ENCODE results near the gene KLHL6. TPM values are rescaled to one million over a fixed set of nuclear protein-coding genes. Genes with fewer than 3 reads are reported as not detected.
"Not testable (repeated sequence)": the region's sequence is repeated elsewhere in the genome, so short reads cannot be mapped to it uniquely, and the experiment has no call there.

Gene KLHL6
- total RNA-seq, 1 donor from 2014 or later, result 24.7 TPM

- Histone ChIP-seq H3K9me3 (no peaks in the 10 kb centered on the region), H3K4me3 (no peak overlapping the region), H3K27ac (no peak overlapping the region), H3K4me1 (peaks cover 4% of the 10 kb centered on the region), H3K27me3 (no peaks in the 10 kb centered on the region), H3K36me3 (no peaks in the 10 kb centered on the region)
- TF ChIP-seq CTCF (IDR thresholded peaks at IDR 0.05), result no peak
- intact Hi-C loops (cut with DNase I), result no loop called here
- no peak for DNase-seq
- ATAC-seq, result no peak
Measured at GRCh38 chr3:183529185-183529584, 26.3 kb downstream of the KLHL6 start.

- H3K9me3 ChIP-seq; H3K36me3 ChIP-seq; DNase-seq; H3K27ac ChIP-seq; H3K4me1 ChIP-seq; H3K27me3 ChIP-seq; ATAC-seq; intact Hi-C loops (cut with DNase I); H3K4me3 ChIP-seq: not testable (repeated sequence)
Measured at GRCh38 chr3:183528758-183529157, 26.7 kb downstream of the KLHL6 start.

GRCh38 chr3:183527428-183528379 is 27.8 kb downstream of the KLHL6 start:
- TF ChIP-seq CTCF (IDR thresholded peaks at IDR 0.05), result no peak
- H3K36me3 ChIP-seq, result no peaks in the 10 kb centered on the region
- no peaks in the 10 kb centered on the region for H3K9me3 ChIP-seq
- ATAC-seq (peak; percentile 66), DNase-seq (no peak)
- no peak overlapping the region for H3K27ac ChIP-seq
- intact Hi-C loops (cut with DNase I), result no loop called here
- H3K4me1 ChIP-seq, result peaks cover 4% of the 10 kb centered on the region
- no peak overlapping the region for H3K4me3 ChIP-seq
- no peaks in the 10 kb centered on the region for H3K27me3 ChIP-seq

- no peaks in the 10 kb centered on the region for H3K27me3 ChIP-seq
- peaks cover 4% of the 10 kb centered on the region for H3K4me1 ChIP-seq
- DNase-seq (no peak), ATAC-seq (no peak)
- H3K27ac ChIP-seq, result no peak overlapping the region
- no peaks in the 10 kb centered on the region for H3K9me3 ChIP-seq
- intact Hi-C loops (cut with DNase I), result no loop called here
- H3K36me3 ChIP-seq, result no peaks in the 10 kb centered on the region
- TF ChIP-seq CTCF (IDR thresholded peaks at IDR 0.05), result no peak
- H3K4me3 ChIP-seq, result no peak overlapping the region
Measured at GRCh38 chr3:183526838-183527427, 28.6 kb downstream of the KLHL6 start.

- Histone ChIP-seq H3K9me3 (no peaks in the 10 kb centered on the region), H3K36me3 (no peaks in the 10 kb centered on the region), H3K4me3 (no peak overlapping the region), H3K27me3 (no peaks in the 10 kb centered on the region), H3K4me1 (no peaks in the 10 kb centered on the region), H3K27ac (no peak overlapping the region)
- intact Hi-C loops (cut with DNase I), result no loop called here
- DNase-seq, result no peak
- TF ChIP-seq CTCF (IDR thresholded peaks at IDR 0.05), result no peak
- ATAC-seq, result no peak
Measured at GRCh38 chr3:183524476-183524875, 31.0 kb downstream of the KLHL6 start.

- H3K4me3 ChIP-seq; ATAC-seq; H3K27ac ChIP-seq; H3K9me3 ChIP-seq; DNase-seq; H3K36me3 ChIP-seq; H3K27me3 ChIP-seq; H3K4me1 ChIP-seq; intact Hi-C loops (cut with DNase I): not testable (repeated sequence)
Measured at GRCh38 chr3:183520741-183521556, 34.6 kb downstream of the KLHL6 start.

GRCh38 chr3:183520295-183520694 is 35.2 kb downstream of the KLHL6 start:
- H3K9me3 ChIP-seq; H3K36me3 ChIP-seq; H3K27ac ChIP-seq; intact Hi-C loops (cut with DNase I); H3K4me3 ChIP-seq; H3K4me1 ChIP-seq; ATAC-seq; H3K27me3 ChIP-seq; DNase-seq: not testable (repeated sequence)
